DOHH2 (cell line): ENCODE data around the gene SNW1.

ENCODE experiments used
- H3F3A ChIP-seq: fragments of 200-600 bp; sonication (generic), shearing (Covaris generic); 2 replicates; pipeline ENCODE4 v1.6.0; 2016; ENCODE audit warnings: antibody characterized with exemption, mild to moderate bottlenecking; ENCODE audit not compliant: control insufficient read depth, insufficient read depth
- H3K27ac ChIP-seq: fragments of 200-600 bp; sonication (generic); 2 replicates; pipeline ENCODE4 v1.5.1; 2014; ENCODE audit warnings: low read depth, mild to moderate bottlenecking, low read length, moderate library complexity
- H3K27me3 ChIP-seq: fragments of 200-600 bp; sonication (generic); 2 replicates; pipeline ENCODE4 v1.6.1; 2014; ENCODE audit warnings: mild to moderate bottlenecking, low read length, mixed read lengths; ENCODE audit not compliant: control insufficient read depth
- H3K36me3 ChIP-seq: fragments of 200-600 bp; sonication (generic); 2 replicates; pipeline ENCODE4 v1.6.1; 2014; ENCODE audit warnings: mild to moderate bottlenecking, low read length, moderate library complexity, mixed read lengths; ENCODE audit not compliant: control insufficient read depth
- H3K4me1 ChIP-seq: fragments of 200-600 bp; sonication (generic); 2 replicates; pipeline ENCODE4 v1.6.1; 2014; ENCODE audit warnings: mild to moderate bottlenecking, low read length, mixed read lengths; ENCODE audit not compliant: control insufficient read depth
- H3K4me2 ChIP-seq: fragments of 200-600 bp; sonication (generic); 2 replicates; pipeline ENCODE4 v1.6.0; 2014; ENCODE audit warnings: mild to moderate bottlenecking, low read length, moderate library complexity
- H3K4me3 ChIP-seq: fragments of 200-600 bp; sonication (generic); 2 replicates; pipeline ENCODE4 v1.5.1; 2014; ENCODE audit warnings: mild to moderate bottlenecking, low read length, mixed read lengths
- H3K79me2 ChIP-seq: fragments of 200-600 bp; sonication (generic); 2 replicates; pipeline ENCODE4 v1.6.1; 2014; ENCODE audit warnings: mild to moderate bottlenecking, low read length, mixed read lengths; ENCODE audit not compliant: control insufficient read depth
- H3K9me2 ChIP-seq: fragments of 200-600 bp; sonication (generic); replicated peaks from 2 replicates; pipeline ENCODE4 v1.6.1; 2014; ENCODE audit warnings: mild to moderate bottlenecking, low read length, mixed read lengths; ENCODE audit not compliant: control insufficient read depth
- H3K9me3 ChIP-seq: fragments of 200-600 bp; sonication (generic); 2 replicates; pipeline ENCODE4 v1.6.1; 2014; ENCODE audit warnings: antibody characterized with exemption, low read length, mixed read lengths; ENCODE audit not compliant: control insufficient read depth, insufficient read depth
- H4K20me1 ChIP-seq: fragments of 200-600 bp; sonication (generic); 2 replicates; pipeline ENCODE4 v1.6.0; 2014; ENCODE audit warnings: low read depth, mild to moderate bottlenecking, antibody characterized with exemption, low read length, moderate library complexity; ENCODE audit not compliant: control insufficient read depth, insufficient read depth
- CTCF ChIP-seq: fragments of 200-600 bp; sonication (generic); IDR thresholded peaks from one replicate; pipeline ENCODE4 v1.5.1; 2014; ENCODE audit warnings: antibody characterized with exemption, mild to moderate bottlenecking, low read depth, low read length; ENCODE audit not compliant: poor library complexity, severe bottlenecking
- EZH2phosphoT487 ChIP-seq: fragments of 200-600 bp; sonication (generic); IDR thresholded peaks from 2 replicates; pipeline ENCODE4 v1.6.1; 2017; ENCODE audit warnings: borderline replicate concordance, mild to moderate bottlenecking, antibody characterized with exemption, low read length, moderate library complexity, mixed read lengths

Gene SNW1

GRCh38 chr14:77722301-77722700, 38.7 kb downstream of the SNW1 start:
- no peak overlapping the region for H3K27ac ChIP-seq
- TF ChIP-seq CTCF: no peak
- TF ChIP-seq EZH2phosphoT487: no peak
- H3K79me2 ChIP-seq: peaks cover 7% of the 10 kb centered on the region
- no peaks in the 10 kb centered on the region for H4K20me1 ChIP-seq
- no peaks in the 10 kb centered on the region for H3K27me3 ChIP-seq
- no peak overlapping the region for H3K4me2 ChIP-seq
- H3K4me3 ChIP-seq: no peak overlapping the region
- H3K36me3 ChIP-seq: peaks cover 92% of the 10 kb centered on the region
- H3K4me1 ChIP-seq: peaks cover 7% of the 10 kb centered on the region
- peaks cover 36% of the 10 kb centered on the region for H3F3A ChIP-seq
- H3K9me3 ChIP-seq: no peaks in the 10 kb centered on the region
- H3K9me2 ChIP-seq: no peaks in the 10 kb centered on the region

- no peak overlapping the region for H3K4me3 ChIP-seq
- TF ChIP-seq CTCF: no peak
- no peak for TF ChIP-seq EZH2phosphoT487
- H3K9me2 ChIP-seq: no peaks in the 10 kb centered on the region
- no peak overlapping the region for H3K4me2 ChIP-seq
- H3K36me3 ChIP-seq: peaks cover 90% of the 10 kb centered on the region
- no peaks in the 10 kb centered on the region for H3K9me3 ChIP-seq
- no peaks in the 10 kb centered on the region for H3K27me3 ChIP-seq
- peaks cover 7% of the 10 kb centered on the region for H3K4me1 ChIP-seq
- H3K27ac ChIP-seq: no peak overlapping the region
- no peaks in the 10 kb centered on the region for H4K20me1 ChIP-seq
- H3F3A ChIP-seq: peaks cover 41% of the 10 kb centered on the region
- H3K79me2 ChIP-seq: peaks cover under 1% of the 10 kb centered on the region; the same call in 1 of the 2 replicates
Observed at GRCh38 chr14:77721437-77721836, 39.5 kb downstream of the SNW1 start.

GRCh38 chr14:77717608-77718305, 43.2 kb downstream of the SNW1 start:
- Histone ChIP-seq H3K4me3 (no peak overlapping the region), H3K36me3 (peaks cover 89% of the 10 kb centered on the region), H3K9me3 (no peaks in the 10 kb centered on the region), H4K20me1 (no peaks in the 10 kb centered on the region), H3K9me2 (no peaks in the 10 kb centered on the region), H3K79me2 (peaks cover 25% of the 10 kb centered on the region), H3K4me2 (no peak overlapping the region), H3K27ac (no peak overlapping the region), H3K4me1 (no peaks in the 10 kb centered on the region), H3K27me3 (no peaks in the 10 kb centered on the region), H3F3A (peaks cover 48% of the 10 kb centered on the region)
- TF ChIP-seq CTCF (no peak), EZH2phosphoT487 (no peak)
